Gastroesophageal sphincter (tissue), 3 donors: ENCODE data around the gene SOX13.

ENCODE experiments used
- CTCF ChIP-seq, 4 experiments: fragments of 200-600 bp in 2 of 4; fragments of 450-650 bp in 2 of 4; sonication (generic) in 1 of 4; IDR thresholded peaks; one replicate each; pipeline ENCODE4 v1.5.1; 2017 to 2019; ENCODE audit warnings: antibody characterized with exemption in 4 of 4, mild to moderate bottlenecking in 2 of 4, moderate library complexity in 2 of 4
- POLR2A ChIP-seq, 2 donors: fragments of 450-650 bp; IDR thresholded peaks; one replicate each; pipeline ENCODE4 v1.6.1; 2017; ENCODE audit warnings: antibody characterized with exemption in 2 of 2, mild to moderate bottlenecking in 2 of 2, moderate library complexity in 1 of 2
- POLR2AphosphoS5 ChIP-seq: sonication (generic); formaldehyde crosslinking; IDR thresholded peaks from one replicate; pipeline ENCODE4 v1.6.1; 2017; ENCODE audit warnings: antibody characterized with exemption

DNA sequence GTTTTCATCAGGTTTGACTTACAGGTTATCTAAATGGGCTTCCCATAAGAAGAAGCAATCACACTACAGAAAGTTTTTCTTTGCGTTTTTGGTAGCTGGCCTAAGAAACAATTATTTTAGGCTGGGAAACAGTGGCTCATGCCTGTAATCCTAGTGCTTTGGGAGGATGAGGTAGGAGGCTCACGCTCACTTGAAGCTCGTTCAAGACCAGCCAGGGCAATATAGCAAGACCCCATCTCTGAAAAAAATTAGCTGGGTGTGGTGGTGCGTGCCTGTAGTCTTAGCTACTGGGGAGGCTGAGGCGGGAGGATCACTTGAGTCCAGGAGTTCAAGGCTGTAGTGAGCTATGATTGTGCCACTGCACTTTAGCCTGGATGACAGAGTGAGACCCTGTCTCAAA, 94.8 kb downstream of the SOX13 start:
- TF ChIP-seq POLR2AphosphoS5 (no peak), CTCF (IDR thresholded peaks at IDR 0.05) (no peak), POLR2A (IDR thresholded peaks at IDR 0.05) (no peak)
